GM13977 (cell line): ENCODE data around the gene EID2.

Source experiments
- DNase-seq: peaks from one replicate; pipeline ENCODE4 v3.0.0; 2012; ENCODE audit warnings: low spot score
- in situ Hi-C: fragments of 300-500 bp; cut with MboI; formaldehyde crosslinking; loops from one replicate; pipeline ENCODE4 v1.12.0; 2022; ENCODE audit warnings: low sequenced_read_pairs, low pct_unique_long_range_greater_than_20kb, mixed read lengths, inconsistent platforms; ENCODE audit not compliant: unreplicated experiment
- TF ChIP-seq, protein P1 (sequence below): IDR thresholded peaks from 2 replicates; pipeline ENCODE4 v1.5.1; 2012; ENCODE audit warnings: mild to moderate bottlenecking, control low read depth; ENCODE audit not compliant: insufficient read depth; ENCODE audit errors: extremely low read depth, missing control alignments

Gene EID2

DNA sequence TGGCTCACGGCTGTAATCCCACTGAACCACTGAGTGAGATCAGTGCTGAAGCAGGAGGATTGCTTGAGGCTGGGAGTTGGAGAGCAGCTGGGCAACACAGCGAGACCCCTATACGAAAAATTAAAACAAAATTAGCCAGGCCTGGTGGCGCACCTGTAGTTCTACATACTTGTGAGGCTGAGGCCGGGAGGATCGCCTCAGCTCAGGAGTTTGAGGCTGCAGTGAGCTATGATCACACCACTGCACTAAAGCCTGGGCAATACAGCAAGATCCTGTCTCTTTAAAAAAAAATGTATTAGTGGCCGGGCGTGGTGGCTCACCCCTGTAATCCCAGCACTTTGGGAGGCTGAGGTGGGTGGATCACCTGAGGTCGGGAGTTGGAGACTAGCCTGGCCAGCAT lies 31.3 kb downstream of the EID2 start:
- TF ChIP-seq, protein P1, sequence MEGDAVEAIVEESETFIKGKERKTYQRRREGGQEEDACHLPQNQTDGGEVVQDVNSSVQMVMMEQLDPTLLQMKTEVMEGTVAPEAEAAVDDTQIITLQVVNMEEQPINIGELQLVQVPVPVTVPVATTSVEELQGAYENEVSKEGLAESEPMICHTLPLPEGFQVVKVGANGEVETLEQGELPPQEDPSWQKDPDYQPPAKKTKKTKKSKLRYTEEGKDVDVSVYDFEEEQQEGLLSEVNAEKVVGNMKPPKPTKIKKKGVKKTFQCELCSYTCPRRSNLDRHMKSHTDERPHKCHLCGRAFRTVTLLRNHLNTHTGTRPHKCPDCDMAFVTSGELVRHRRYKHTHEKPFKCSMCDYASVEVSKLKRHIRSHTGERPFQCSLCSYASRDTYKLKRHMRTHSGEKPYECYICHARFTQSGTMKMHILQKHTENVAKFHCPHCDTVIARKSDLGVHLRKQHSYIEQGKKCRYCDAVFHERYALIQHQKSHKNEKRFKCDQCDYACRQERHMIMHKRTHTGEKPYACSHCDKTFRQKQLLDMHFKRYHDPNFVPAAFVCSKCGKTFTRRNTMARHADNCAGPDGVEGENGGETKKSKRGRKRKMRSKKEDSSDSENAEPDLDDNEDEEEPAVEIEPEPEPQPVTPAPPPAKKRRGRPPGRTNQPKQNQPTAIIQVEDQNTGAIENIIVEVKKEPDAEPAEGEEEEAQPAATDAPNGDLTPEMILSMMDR: no peak
- in situ Hi-C loops: no loop called here
- no peak for DNase-seq

DNA sequence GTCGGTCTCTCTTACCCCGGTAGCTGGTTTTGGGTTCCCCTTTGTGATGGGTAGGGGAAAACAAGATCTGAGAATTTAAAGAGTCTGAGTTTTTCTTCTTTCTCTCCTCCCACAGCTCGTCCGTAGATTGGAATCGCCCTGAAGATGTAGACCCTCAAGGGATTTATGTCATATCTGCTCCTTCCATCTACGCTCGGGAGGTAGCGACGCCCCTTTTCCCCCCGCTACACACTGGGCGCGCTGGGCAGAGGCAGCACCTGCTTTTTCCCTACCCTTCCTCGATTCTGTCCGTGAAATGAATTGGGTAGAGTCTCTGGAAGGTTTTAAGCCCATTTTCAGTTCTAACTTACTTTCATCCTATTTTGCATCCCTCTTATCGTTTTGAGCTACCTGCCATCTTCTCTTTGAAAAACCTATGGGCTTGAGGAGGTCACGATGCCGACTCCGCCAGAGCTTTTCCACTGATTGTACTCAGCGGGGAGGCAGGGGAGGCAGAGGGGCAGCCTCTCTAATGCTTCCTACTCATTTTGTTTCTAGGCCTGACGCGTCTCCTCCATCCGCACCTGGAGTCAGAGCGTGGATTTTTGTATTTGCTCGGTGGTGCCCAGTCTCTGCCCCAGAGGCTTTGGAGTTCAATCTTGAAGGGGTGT lies 32.1 kb downstream of the EID2 start:
- in situ Hi-C loops: no loop called here
- no peak for DNase-seq
- TF ChIP-seq, protein P1: no peak

DNA sequence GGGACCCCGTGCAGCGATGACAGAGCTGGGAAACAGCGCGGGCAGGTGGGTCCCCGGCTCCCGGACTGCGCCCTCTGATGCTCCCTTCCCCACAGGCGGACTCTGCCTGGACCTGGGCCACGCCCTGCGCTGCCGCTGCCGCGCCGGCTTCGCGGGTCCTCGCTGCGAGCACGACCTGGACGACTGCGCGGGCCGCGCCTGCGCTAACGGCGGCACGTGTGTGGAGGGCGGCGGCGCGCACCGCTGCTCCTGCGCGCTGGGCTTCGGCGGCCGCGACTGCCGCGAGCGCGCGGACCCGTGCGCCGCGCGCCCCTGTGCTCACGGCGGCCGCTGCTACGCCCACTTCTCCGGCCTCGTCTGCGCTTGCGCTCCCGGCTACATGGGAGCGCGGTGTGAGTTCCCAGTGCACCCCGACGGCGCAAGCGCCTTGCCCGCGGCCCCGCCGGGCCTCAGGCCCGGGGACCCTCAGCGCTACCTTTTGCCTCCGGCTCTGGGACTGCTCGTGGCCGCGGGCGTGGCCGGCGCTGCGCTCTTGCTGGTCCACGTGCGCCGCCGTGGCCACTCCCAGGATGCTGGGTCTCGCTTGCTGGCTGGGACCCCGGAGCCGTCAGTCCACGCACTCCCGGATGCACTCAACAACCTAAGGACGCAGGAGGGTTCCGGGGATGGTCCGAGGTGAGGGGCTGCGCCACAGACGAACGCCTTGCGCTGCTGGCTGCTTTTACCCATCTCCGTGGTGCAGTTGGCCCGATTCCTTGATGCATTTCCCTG lies 32.8 kb downstream of the EID2 start:
- peak; percentile 92 for DNase-seq
- in situ Hi-C loops: no loop called here

DNA sequence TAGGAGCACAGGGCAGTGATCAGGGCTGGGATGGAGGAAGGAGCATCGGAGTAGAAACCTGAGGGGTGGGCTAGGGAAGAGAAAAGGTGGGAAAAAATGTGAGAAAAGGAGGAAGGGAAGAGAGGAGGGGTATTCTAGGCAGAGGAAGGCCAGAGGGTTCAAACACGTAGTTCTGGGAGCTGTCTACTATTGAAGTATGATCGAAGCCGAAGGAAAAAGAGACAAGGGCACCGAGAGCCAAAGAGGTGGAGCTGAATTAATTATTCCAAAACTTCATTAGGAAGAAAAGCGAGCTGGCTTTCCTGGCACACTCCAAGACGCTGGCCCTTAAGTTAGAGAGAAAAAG lies 33.4 kb downstream of the EID2 start:
- TF ChIP-seq, protein P1: no peak
- in situ Hi-C loops: no loop called here

More for the DNA sequence above, 32.8 kb downstream of the EID2 start:
- TF ChIP-seq, protein P1: no peak

DNA sequence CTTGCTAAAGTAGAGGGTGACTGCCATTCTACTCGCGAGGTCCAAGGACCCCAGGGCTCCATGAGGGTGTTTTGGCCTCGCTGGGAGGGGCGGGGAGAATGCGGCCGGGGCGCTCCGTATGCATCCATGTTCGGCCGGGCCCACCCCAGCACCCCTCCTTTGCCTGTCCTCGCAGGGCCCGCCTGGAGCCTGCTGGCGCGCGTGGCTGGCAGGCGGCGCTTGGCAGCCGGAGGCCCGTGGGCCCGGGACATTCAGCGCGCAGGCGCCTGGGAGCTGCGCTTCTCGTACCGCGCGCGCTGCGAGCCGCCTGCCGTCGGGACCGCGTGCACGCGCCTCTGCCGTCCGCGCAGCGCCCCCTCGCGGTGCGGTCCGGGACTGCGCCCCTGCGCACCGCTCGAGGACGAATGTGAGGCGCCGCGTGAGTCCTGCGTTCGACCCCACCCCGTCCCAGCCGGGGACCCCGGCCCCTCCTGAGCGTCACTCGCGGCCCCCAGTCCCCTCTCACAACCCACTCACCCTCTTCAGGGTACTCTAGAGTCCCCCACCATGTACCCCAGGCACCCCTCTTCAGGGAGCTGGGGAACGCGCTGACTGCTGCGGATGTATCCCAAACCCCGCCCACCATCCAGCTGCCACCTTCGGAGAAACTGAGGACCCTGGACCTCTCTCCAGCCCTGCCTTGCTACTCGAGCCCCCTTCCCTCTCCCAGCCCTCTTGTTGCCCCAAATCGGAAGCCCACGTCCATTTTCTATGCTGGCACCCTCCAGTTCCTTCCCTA lies 37.1 kb downstream of the EID2 start:
- peak; percentile 91 for DNase-seq
- in situ Hi-C loops: no loop called here
- TF ChIP-seq, protein P1: peak; percentile 95

More for the DNA sequence above, 33.4 kb downstream of the EID2 start:
- no peak for DNase-seq

DNA sequence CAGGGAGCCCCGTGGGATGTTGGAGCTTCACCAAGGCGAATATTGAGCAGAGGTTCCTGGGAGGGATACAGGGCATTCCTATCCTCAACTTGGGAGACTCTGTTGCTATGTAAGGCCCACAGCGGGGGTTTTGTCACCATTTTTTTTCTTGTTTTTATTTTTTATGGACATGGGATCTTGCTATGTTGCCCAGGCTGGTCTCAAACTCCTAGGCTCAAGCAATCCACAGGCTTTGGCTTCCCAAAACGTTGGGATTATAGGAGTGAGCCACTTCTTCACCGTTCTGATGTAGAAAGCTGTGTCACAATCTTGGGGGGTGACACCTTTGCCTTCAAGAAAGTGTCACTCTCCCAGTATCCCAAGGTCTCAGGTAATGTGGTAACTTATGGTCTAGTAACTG lies 38.6 kb downstream of the EID2 start:
- TF ChIP-seq, protein P1: no peak
- no peak for DNase-seq
- in situ Hi-C loops: no loop called here
